WTC11 (cell line): ENCODE results near the gene SYT9. TPM values are rescaled to one million over a fixed set of nuclear protein-coding genes. Genes with fewer than 3 reads are reported as not detected.

Experiments used
- ATAC-seq: fragments of 200-7000 bp; cut with Tn5 transposase; 2 replicates; pipeline ENCODE4 v1.10.0; 2021; ENCODE audit warnings: mild to moderate bottlenecking, moderate library complexity
- CTCF ChIA-PET: fragments of 300-600 bp; sonication (Branson Sonifier 250); formaldehyde crosslinking; loops from one replicate; lab custom pipeline; 2021; ENCODE audit warnings: antibody characterized with exemption; lab: Charles Lee
- POLR2A ChIA-PET: fragments of 350-600 bp; sonication (Branson Sonifier 250); formaldehyde crosslinking; loops from one replicate; lab custom pipeline; 2021; ENCODE audit warnings: antibody characterized with exemption; lab: Charles Lee
- DNase-seq: peaks from one replicate; pipeline ENCODE4 v3.0.0; 2021; ENCODE audit warnings: low spot score
- H3K27ac Mint-ChIP-seq: 2 replicates; pipeline ENCODE4 v1.8.0; 2021; ENCODE audit warnings: mixed read lengths
- H3K27me3 Mint-ChIP-seq: 2 replicates; pipeline ENCODE4 v1.8.0; 2021; ENCODE audit warnings: low read depth, mild to moderate bottlenecking, moderate library complexity, mixed read lengths
- H3K36me3 Mint-ChIP-seq: 2 replicates; pipeline ENCODE4 v1.8.0; 2021; ENCODE audit warnings: mixed read lengths
- H3K4me1 Mint-ChIP-seq: 2 replicates; pipeline ENCODE4 v1.8.0; 2022; ENCODE audit warnings: mixed read lengths
- H3K4me3 Mint-ChIP-seq: 2 replicates; pipeline ENCODE4 v1.8.0; 2021; ENCODE audit warnings: mild to moderate bottlenecking, moderate library complexity, mixed read lengths
- H3K9me3 Mint-ChIP-seq: 2 replicates; pipeline ENCODE4 v1.8.0; 2021; ENCODE audit warnings: mixed read lengths
- CBFB ChIP-seq: sonication (generic); formaldehyde crosslinking; IDR thresholded peaks from 2 replicates; pipeline ENCODE4 v1.8.1; 2022; ENCODE audit warnings: mild to moderate bottlenecking, low read depth, missing genetic modification reagents
- CTCF ChIP-seq: fragments of 200-600 bp; IDR thresholded peaks from 2 replicates; pipeline ENCODE4 v1.8.0; 2022; ENCODE audit warnings: antibody characterized with exemption
- GABPB1 ChIP-seq: sonication (generic); formaldehyde crosslinking; IDR thresholded peaks from 2 replicates; pipeline ENCODE4 v1.8.1; 2023; ENCODE audit warnings: mild to moderate bottlenecking, missing genetic modification reagents
- JAZF1 ChIP-seq: fragments of 250-450 bp; sonication (Bioruptor Pico); IDR thresholded peaks from 2 replicates; pipeline ENCODE4 v1.9.0; 2021; ENCODE audit warnings: moderate library complexity, mild to moderate bottlenecking, inconsistent platforms
- JUN ChIP-seq: sonication (generic); formaldehyde crosslinking; IDR thresholded peaks from 2 replicates; pipeline ENCODE4 v1.8.0; 2023; ENCODE audit warnings: mild to moderate bottlenecking, missing genetic modification reagents
- NFYB ChIP-seq: sonication (generic); formaldehyde crosslinking; conservative IDR thresholded peaks from 2 replicates; pipeline ENCODE4 v1.8.0; 2022; ENCODE audit warnings: low read depth, missing genetic modification reagents
- SOX15 ChIP-seq: fragments of 250-450 bp; sonication (Bioruptor Pico); IDR thresholded peaks from 2 replicates; pipeline ENCODE4 v1.9.0; 2021; ENCODE audit warnings: mild to moderate bottlenecking
- TEAD4 ChIP-seq: sonication (generic); formaldehyde crosslinking; IDR thresholded peaks from 2 replicates; pipeline ENCODE4 v1.8.0; 2022; ENCODE audit warnings: mild to moderate bottlenecking, missing genetic modification reagents
- USF2 ChIP-seq: sonication (generic); formaldehyde crosslinking; IDR thresholded peaks from 2 replicates; pipeline ENCODE4 v1.8.1; 2023; ENCODE audit warnings: mild to moderate bottlenecking, missing genetic modification reagents, moderate library complexity
- ZNF138 ChIP-seq: sonication (generic); formaldehyde crosslinking; conservative IDR thresholded peaks from 2 replicates; pipeline ENCODE4 v1.8.1; 2022; ENCODE audit warnings: mild to moderate bottlenecking, moderate library complexity, missing genetic modification reagents
- total RNA-seq: library from RNA; stranded (reverse); gene quantifications from 3 replicates; pipeline ENCODE4 v1.2.3, GENCODE V29; 2021
- TF ChIP-seq, protein P1 (sequence below): sonication (generic); formaldehyde crosslinking; IDR thresholded peaks from 2 replicates; pipeline ENCODE4 v1.8.1; 2022; ENCODE audit warnings: low read depth, mild to moderate bottlenecking, moderate library complexity, missing genetic modification reagents, borderline replicate concordance
- TF ChIP-seq, protein P2 (sequence below): sonication (generic); formaldehyde crosslinking; IDR thresholded peaks from 2 replicates; pipeline ENCODE4 v1.8.0; 2023; ENCODE audit warnings: missing genetic modification reagents, mild to moderate bottlenecking, borderline replicate concordance
- TF ChIP-seq, protein P3 (sequence below): sonication (generic); formaldehyde crosslinking; IDR thresholded peaks from 2 replicates; pipeline ENCODE4 v1.8.1; 2023; ENCODE audit warnings: mild to moderate bottlenecking, missing genetic modification reagents

The SYT9 gene
- total RNA-seq, 1 experiment from 2014 or later = 1.3 TPM

GRCh38 chr11:7270233-7270865 is 18.6 kb downstream of the SYT9 start:
- H3K27me3 Mint-ChIP-seq = no peaks in the 10 kb centered on the region
- ChIA-PET CTCF (no interaction called here), POLR2A (no interaction called here)
- no peaks in the 10 kb centered on the region for H3K9me3 Mint-ChIP-seq
- no peak overlapping the region for H3K4me3 Mint-ChIP-seq
- H3K36me3 Mint-ChIP-seq = no peaks in the 10 kb centered on the region
- no peak overlapping the region for H3K27ac Mint-ChIP-seq
- peaks cover 5% of the 10 kb centered on the region for H3K4me1 Mint-ChIP-seq
- no peak for ATAC-seq
- TF ChIP-seq, protein P1, sequence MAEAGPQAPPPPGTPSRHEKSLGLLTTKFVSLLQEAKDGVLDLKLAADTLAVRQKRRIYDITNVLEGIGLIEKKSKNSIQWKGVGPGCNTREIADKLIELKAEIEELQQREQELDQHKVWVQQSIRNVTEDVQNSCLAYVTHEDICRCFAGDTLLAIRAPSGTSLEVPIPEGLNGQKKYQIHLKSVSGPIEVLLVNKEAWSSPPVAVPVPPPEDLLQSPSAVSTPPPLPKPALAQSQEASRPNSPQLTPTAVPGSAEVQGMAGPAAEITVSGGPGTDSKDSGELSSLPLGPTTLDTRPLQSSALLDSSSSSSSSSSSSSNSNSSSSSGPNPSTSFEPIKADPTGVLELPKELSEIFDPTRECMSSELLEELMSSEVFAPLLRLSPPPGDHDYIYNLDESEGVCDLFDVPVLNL (CRISPR knock-in tag) = no peak
- TF ChIP-seq SOX15 (CRISPR knock-in tag) (no peak), JAZF1 (no peak), TEAD4 (CRISPR knock-in tag) (no peak), JUN (CRISPR knock-in tag) (no peak), NFYB (CRISPR knock-in tag) (no peak), CTCF (no peak), ZNF138 (no peak), USF2 (no peak), CBFB (CRISPR knock-in tag) (no peak), GABPB1 (no peak)
- TF ChIP-seq, protein P2, sequence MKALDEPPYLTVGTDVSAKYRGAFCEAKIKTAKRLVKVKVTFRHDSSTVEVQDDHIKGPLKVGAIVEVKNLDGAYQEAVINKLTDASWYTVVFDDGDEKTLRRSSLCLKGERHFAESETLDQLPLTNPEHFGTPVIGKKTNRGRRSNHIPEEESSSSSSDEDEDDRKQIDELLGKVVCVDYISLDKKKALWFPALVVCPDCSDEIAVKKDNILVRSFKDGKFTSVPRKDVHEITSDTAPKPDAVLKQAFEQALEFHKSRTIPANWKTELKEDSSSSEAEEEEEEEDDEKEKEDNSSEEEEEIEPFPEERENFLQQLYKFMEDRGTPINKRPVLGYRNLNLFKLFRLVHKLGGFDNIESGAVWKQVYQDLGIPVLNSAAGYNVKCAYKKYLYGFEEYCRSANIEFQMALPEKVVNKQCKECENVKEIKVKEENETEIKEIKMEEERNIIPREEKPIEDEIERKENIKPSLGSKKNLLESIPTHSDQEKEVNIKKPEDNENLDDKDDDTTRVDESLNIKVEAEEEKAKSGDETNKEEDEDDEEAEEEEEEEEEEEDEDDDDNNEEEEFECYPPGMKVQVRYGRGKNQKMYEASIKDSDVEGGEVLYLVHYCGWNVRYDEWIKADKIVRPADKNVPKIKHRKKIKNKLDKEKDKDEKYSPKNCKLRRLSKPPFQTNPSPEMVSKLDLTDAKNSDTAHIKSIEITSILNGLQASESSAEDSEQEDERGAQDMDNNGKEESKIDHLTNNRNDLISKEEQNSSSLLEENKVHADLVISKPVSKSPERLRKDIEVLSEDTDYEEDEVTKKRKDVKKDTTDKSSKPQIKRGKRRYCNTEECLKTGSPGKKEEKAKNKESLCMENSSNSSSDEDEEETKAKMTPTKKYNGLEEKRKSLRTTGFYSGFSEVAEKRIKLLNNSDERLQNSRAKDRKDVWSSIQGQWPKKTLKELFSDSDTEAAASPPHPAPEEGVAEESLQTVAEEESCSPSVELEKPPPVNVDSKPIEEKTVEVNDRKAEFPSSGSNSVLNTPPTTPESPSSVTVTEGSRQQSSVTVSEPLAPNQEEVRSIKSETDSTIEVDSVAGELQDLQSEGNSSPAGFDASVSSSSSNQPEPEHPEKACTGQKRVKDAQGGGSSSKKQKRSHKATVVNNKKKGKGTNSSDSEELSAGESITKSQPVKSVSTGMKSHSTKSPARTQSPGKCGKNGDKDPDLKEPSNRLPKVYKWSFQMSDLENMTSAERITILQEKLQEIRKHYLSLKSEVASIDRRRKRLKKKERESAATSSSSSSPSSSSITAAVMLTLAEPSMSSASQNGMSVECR = no peak
- TF ChIP-seq, protein P3, sequence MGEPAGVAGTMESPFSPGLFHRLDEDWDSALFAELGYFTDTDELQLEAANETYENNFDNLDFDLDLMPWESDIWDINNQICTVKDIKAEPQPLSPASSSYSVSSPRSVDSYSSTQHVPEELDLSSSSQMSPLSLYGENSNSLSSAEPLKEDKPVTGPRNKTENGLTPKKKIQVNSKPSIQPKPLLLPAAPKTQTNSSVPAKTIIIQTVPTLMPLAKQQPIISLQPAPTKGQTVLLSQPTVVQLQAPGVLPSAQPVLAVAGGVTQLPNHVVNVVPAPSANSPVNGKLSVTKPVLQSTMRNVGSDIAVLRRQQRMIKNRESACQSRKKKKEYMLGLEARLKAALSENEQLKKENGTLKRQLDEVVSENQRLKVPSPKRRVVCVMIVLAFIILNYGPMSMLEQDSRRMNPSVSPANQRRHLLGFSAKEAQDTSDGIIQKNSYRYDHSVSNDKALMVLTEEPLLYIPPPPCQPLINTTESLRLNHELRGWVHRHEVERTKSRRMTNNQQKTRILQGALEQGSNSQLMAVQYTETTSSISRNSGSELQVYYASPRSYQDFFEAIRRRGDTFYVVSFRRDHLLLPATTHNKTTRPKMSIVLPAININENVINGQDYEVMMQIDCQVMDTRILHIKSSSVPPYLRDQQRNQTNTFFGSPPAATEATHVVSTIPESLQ (CRISPR knock-in tag) = no peak
- TF ChIP-seq, all 79 proteins: peak for 0
- no peak for DNase-seq

DNA sequence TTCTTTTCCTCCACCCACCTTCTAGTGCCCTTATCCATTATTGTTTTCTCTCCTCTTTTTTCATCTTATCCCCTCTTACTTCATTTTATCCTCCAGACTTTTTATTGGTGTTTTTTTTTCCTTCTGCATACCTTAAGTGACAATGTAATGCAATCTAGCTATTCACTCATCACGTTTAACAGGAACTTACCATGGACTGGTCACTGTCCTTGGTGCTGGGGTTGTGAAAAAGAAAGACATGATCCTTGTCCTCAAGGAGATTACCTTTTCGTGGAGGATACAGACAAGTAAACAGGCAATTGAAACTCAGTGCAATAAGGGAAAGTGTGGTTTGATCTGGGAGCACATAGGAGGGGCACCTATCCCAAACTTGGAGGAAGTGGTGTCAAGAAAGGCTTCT is 20.7 kb downstream of the SYT9 start:
- peaks cover 8% of the 10 kb centered on the region for H3K4me1 Mint-ChIP-seq
- CTCF ChIA-PET = no interaction called here
- no peaks in the 10 kb centered on the region for H3K9me3 Mint-ChIP-seq
- TF ChIP-seq NFYB (CRISPR knock-in tag) = no peak
- TF ChIP-seq, protein P3 (CRISPR knock-in tag) = no peak
- ATAC-seq (no peak), DNase-seq (no peak)
- POLR2A ChIA-PET = no interaction called here
- no peaks in the 10 kb centered on the region for H3K36me3 Mint-ChIP-seq
- H3K27me3 Mint-ChIP-seq = no peaks in the 10 kb centered on the region
- no peak overlapping the region for H3K27ac Mint-ChIP-seq
- H3K4me3 Mint-ChIP-seq = no peak overlapping the region
